Hindlimb muscle (tissue), 1 donor: ENCODE data around the gene ZC3H10. TPM values are rescaled to one million over a fixed set of nuclear protein-coding genes. Genes with fewer than 3 reads are reported as not detected.

Source experiments
- polyA plus RNA-seq: library from polyadenylated mRNA; unstranded; fragments of 120-200 nt; gene quantifications from one replicate; pipeline ENCODE4 v1.2.1, GENCODE V29; 2013; ENCODE audit not compliant: insufficient read length

ZC3H10 gene
- polyA plus RNA-seq, 1 donor: 6.0 TPM

Other genes starting within 250 kb of the ZC3H10 start
- 18.9 TPM for gene PYM1, start 190.4 kb upstream of the ZC3H10 start, polyA plus RNA-seq
- gene DGKA, start 187.1 kb upstream of the ZC3H10 start, polyA plus RNA-seq: 16.3 TPM
- 2.0 TPM for gene PMEL, start 152.2 kb upstream of the ZC3H10 start, polyA plus RNA-seq
- gene CDK2, start 151.4 kb upstream of the ZC3H10 start, polyA plus RNA-seq: 23.7 TPM
- gene RAB5B, start 144.2 kb upstream of the ZC3H10 start, polyA plus RNA-seq: 124 TPM
- 14.6 TPM for gene SUOX, start 121.0 kb upstream of the ZC3H10 start, polyA plus RNA-seq
- gene IKZF4, start 97.2 kb upstream of the ZC3H10 start, polyA plus RNA-seq: 11.9 TPM
- gene RPS26, start 76.3 kb upstream of the ZC3H10 start, polyA plus RNA-seq: 467 TPM
- gene ERBB3, start 38.1 kb upstream of the ZC3H10 start, polyA plus RNA-seq: 212 TPM
- gene PA2G4, start 13.7 kb upstream of the ZC3H10 start, polyA plus RNA-seq: 115 TPM
- 4,856 TPM for gene RPL41, start 1.6 kb upstream of the ZC3H10 start, polyA plus RNA-seq
- gene ESYT1, start 10.0 kb downstream of the ZC3H10 start, polyA plus RNA-seq: 87.7 TPM
- 426 TPM for gene MYL6B, start 34.3 kb downstream of the ZC3H10 start, polyA plus RNA-seq
- gene MYL6, start 40.1 kb downstream of the ZC3H10 start, polyA plus RNA-seq: 1,238 TPM
- gene SMARCC2, start 71.2 kb downstream of the ZC3H10 start, polyA plus RNA-seq: 67.8 TPM
- gene RNF41, start 103.7 kb downstream of the ZC3H10 start, polyA plus RNA-seq: 45.6 TPM
- gene NABP2, start 106.1 kb downstream of the ZC3H10 start, polyA plus RNA-seq: 17.4 TPM
- not detected for gene SLC39A5, start 111.8 kb downstream of the ZC3H10 start, polyA plus RNA-seq
- 18.9 TPM for gene ANKRD52, start 140.1 kb downstream of the ZC3H10 start, polyA plus RNA-seq
- 16.4 TPM for gene COQ10A, start 148.7 kb downstream of the ZC3H10 start, polyA plus RNA-seq
- gene CS, start 182.1 kb downstream of the ZC3H10 start, polyA plus RNA-seq: 232 TPM
- 41.0 TPM for gene CNPY2, start 197.7 kb downstream of the ZC3H10 start, polyA plus RNA-seq
- gene PAN2, start 215.7 kb downstream of the ZC3H10 start, polyA plus RNA-seq: 46.7 TPM
- 0.52 TPM for gene IL23A, start 220.6 kb downstream of the ZC3H10 start, polyA plus RNA-seq
- gene STAT2, start 241.8 kb downstream of the ZC3H10 start, polyA plus RNA-seq: 71.4 TPM
- not detected for gene APOF, start 244.6 kb downstream of the ZC3H10 start, polyA plus RNA-seq